Keratinocyte (primary cell): ENCODE results near the gene HJV. TPM values are rescaled to one million over a fixed set of nuclear protein-coding genes. Genes with fewer than 3 reads are reported as not detected.

ENCODE experiments used
- DNase-seq: peaks from one replicate; pipeline ENCODE4 v3.0.0-alpha.2; 2011; ENCODE audit warnings: low read depth, missing footprints, low spot score
- FAIRE-seq: peaks from 2 replicates; lab custom pipeline; 2011; peaks lifted over from hg19 to GRCh38; lab: Jason Lieb, UNC
- H2AFZ ChIP-seq: 2 replicates; pipeline ENCODE4 v1.6.0; 2012; ENCODE audit warnings: low read length, control low read depth, inconsistent platforms; ENCODE audit not compliant: control insufficient read depth
- H3K27ac ChIP-seq: 2 replicates; pipeline ENCODE4 v1.5.1; 2011; ENCODE audit warnings: low read length; ENCODE audit not compliant: control insufficient read depth, insufficient read depth
- H3K27me3 ChIP-seq: 3 replicates; pipeline ENCODE4 v1.6.0; 2011; ENCODE audit warnings: low read length; ENCODE audit not compliant: control insufficient read depth, insufficient read depth; ENCODE audit errors: extremely low read depth
- H3K36me3 ChIP-seq, 2 experiments: 2 replicates in 1 of 2; 3 replicates in 1 of 2; pipeline ENCODE4 v1.5.1; 2011; ENCODE audit warnings: low read length in 2 of 2, mild to moderate bottlenecking in 1 of 2; ENCODE audit not compliant: control insufficient read depth in 2 of 2, insufficient read depth in 2 of 2; ENCODE audit errors: extremely low read depth in 1 of 2
- H3K4me1 ChIP-seq: 3 replicates; pipeline ENCODE4 v1.5.1; 2011; ENCODE audit warnings: low read length; ENCODE audit not compliant: control insufficient read depth, insufficient read depth; ENCODE audit errors: extremely low read depth
- H3K4me2 ChIP-seq: 3 replicates; pipeline ENCODE4 v1.6.0; 2011; ENCODE audit warnings: low read depth, low read length; ENCODE audit not compliant: control insufficient read depth, insufficient read depth; ENCODE audit errors: extremely low read depth
- H3K4me3 ChIP-seq, 3 experiments: fragments of 200-600 bp in 1 of 3; sonication (generic) in 1 of 3; 2 replicates in 2 of 3; 3 replicates in 1 of 3; pipeline ENCODE4 v1.5.1; 2011 to 2016; ENCODE audit warnings: low read length in 3 of 3, mild to moderate bottlenecking in 3 of 3, control low read depth in 2 of 3, inconsistent platforms in 1 of 3, low read depth in 1 of 3, mixed read lengths in 1 of 3, mixed run types in 1 of 3, moderate library complexity in 1 of 3; ENCODE audit not compliant: control insufficient read depth in 2 of 3, insufficient read depth in 2 of 3; ENCODE audit errors: extremely low read depth in 1 of 3
- H3K79me2 ChIP-seq: 2 replicates; pipeline ENCODE4 v1.6.0; 2012; ENCODE audit warnings: low read length; ENCODE audit not compliant: control insufficient read depth, insufficient read depth
- H3K9ac ChIP-seq: 3 replicates; pipeline ENCODE4 v1.6.0; 2011; ENCODE audit warnings: low read length; ENCODE audit not compliant: control insufficient read depth, insufficient read depth; ENCODE audit errors: extremely low read depth
- H3K9me1 ChIP-seq: 3 replicates; pipeline ENCODE4 v1.6.0; 2011; ENCODE audit warnings: low read length; ENCODE audit not compliant: control insufficient read depth, insufficient read depth; ENCODE audit errors: extremely low read depth
- H3K9me3 ChIP-seq: 2 replicates; pipeline ENCODE4 v1.5.1; 2012; ENCODE audit warnings: low read depth, low read length; ENCODE audit not compliant: control insufficient read depth
- H4K20me1 ChIP-seq: 3 replicates; pipeline ENCODE4 v1.6.0; 2011; ENCODE audit warnings: low read length; ENCODE audit not compliant: control insufficient read depth, insufficient read depth; ENCODE audit errors: extremely low read depth
- EZH2 ChIP-seq: IDR thresholded peaks from one replicate; pipeline ENCODE4 v1.6.1; 2012; ENCODE audit warnings: inconsistent platforms, mild to moderate bottlenecking, low read length, moderate library complexity
- dilution Hi-C: fragments of 300-500 bp; cut with MboI; formaldehyde crosslinking; loops from one replicate; pipeline ENCODE4 v1.7.0; 2020; ENCODE audit warnings: low sequenced_read_pairs; ENCODE audit not compliant: extremely low pct_ligation_motif_present
- polyA plus RNA-seq, 5 experiments: library from polyadenylated mRNA; depleted of rRNA in 3 of 5; stranded (reverse) in 3 of 5; stranded (forward) in 1 of 5; unstranded in 1 of 5; fragments of >200 nt; gene quantifications; 1 replicate in 1 of 5; 2 replicates in 3 of 5; 3 replicates in 1 of 5; pipeline versions ENCODE4 v1.2.1 to v1.2.3, GENCODE V29; 2011 to 2012; ENCODE audit warnings: missing spikeins in 2 of 5, low read depth in 1 of 5, low replicate concordance in 1 of 5
- TF ChIP-seq, protein P1 (sequence below), 3 experiments: IDR thresholded peaks in 1 of 3; conservative IDR thresholded peaks in 1 of 3; optimal IDR thresholded peaks in 1 of 3; 2 replicates in 2 of 3; 3 replicates in 1 of 3; pipeline versions ENCODE3 to v1.5.1; 2011; ENCODE audit warnings: low read length in 3 of 3, mild to moderate bottlenecking in 3 of 3, moderate library complexity in 2 of 3, control low read depth in 1 of 3, inconsistent platforms in 1 of 3; ENCODE audit not compliant: insufficient read depth in 2 of 3; ENCODE audit errors: extremely low read depth in 1 of 3

Gene HJV
- polyA plus RNA-seq, 1 donor (not counting 4 experiments of a cell fraction or from before 2014, with no cell fraction given), result not detected

DNA sequence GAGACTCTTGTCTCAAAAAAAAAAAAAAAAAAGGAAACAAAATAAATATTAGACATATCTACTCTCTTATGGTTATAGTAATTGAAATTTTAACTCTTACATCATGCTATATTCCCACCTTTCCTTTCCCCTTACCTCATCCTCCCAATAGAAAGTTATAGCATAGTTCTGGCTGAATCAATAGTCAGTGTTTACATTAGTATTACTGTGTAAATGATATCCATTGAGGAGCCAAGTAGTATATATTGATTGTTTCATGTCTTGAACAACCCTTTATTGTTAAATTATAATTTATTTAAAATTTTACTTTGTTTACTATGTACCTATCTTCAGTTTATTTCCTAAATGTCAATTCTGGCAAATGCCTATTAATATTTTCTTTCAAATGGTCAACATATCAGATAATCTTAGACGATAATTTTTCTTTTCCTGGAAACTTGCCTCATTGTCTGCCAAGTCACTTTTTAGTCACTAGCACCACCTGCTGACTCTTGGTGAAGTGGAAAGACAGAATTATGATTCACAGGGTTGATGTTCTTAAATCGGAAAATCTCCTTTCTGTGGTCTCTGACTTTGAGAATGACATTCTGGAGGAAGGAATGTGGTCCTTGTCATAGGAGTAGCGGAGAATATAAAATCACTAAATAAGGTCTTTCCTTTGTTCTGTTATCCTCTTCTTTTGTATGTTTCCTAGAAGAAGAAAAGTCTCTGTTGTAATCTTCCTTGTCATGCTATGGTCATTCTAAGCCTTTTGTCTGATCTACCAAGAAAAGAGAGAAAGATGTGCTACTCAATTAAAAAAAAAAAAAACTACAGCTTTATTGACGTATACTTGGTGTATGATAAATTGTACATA lies 8.6 kb downstream of the HJV start:
- Histone ChIP-seq H3K79me2 (no peaks in the 10 kb centered on the region), H3K4me1 (peaks cover 3% of the 10 kb centered on the region), H3K36me3 (no peaks in the 10 kb centered on the region), H2AFZ (no peak overlapping the region), H3K27me3 (peaks cover 9% of the 10 kb centered on the region), H3K9me1 (no peaks in the 10 kb centered on the region), H3K4me3 (no peak overlapping the region), H3K27ac (no peak overlapping the region), H3K9me3 (no peaks in the 10 kb centered on the region), H3K4me2 (peak overlapping the region; percentile 8), H3K9ac (no peak overlapping the region), H4K20me1 (no peaks in the 10 kb centered on the region)
- peak; percentile 80 for FAIRE-seq
- dilution Hi-C loops, result no loop called here
- no peak for DNase-seq
- TF ChIP-seq EZH2, result no peak
- TF ChIP-seq, protein P1, sequence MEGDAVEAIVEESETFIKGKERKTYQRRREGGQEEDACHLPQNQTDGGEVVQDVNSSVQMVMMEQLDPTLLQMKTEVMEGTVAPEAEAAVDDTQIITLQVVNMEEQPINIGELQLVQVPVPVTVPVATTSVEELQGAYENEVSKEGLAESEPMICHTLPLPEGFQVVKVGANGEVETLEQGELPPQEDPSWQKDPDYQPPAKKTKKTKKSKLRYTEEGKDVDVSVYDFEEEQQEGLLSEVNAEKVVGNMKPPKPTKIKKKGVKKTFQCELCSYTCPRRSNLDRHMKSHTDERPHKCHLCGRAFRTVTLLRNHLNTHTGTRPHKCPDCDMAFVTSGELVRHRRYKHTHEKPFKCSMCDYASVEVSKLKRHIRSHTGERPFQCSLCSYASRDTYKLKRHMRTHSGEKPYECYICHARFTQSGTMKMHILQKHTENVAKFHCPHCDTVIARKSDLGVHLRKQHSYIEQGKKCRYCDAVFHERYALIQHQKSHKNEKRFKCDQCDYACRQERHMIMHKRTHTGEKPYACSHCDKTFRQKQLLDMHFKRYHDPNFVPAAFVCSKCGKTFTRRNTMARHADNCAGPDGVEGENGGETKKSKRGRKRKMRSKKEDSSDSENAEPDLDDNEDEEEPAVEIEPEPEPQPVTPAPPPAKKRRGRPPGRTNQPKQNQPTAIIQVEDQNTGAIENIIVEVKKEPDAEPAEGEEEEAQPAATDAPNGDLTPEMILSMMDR (optimal IDR thresholded peaks at IDR 0.05 in 1 of 3, IDR thresholded peaks at IDR 0.05 in 1 of 3, conservative IDR thresholded peaks at IDR 0.05 in 1 of 3; ENCODE audit: extremely low read depth in 1 of 3, insufficient read depth in 2 of 3, low read length in 3 of 3), result peak; percentile 46 to 78 (median 60)

DNA sequence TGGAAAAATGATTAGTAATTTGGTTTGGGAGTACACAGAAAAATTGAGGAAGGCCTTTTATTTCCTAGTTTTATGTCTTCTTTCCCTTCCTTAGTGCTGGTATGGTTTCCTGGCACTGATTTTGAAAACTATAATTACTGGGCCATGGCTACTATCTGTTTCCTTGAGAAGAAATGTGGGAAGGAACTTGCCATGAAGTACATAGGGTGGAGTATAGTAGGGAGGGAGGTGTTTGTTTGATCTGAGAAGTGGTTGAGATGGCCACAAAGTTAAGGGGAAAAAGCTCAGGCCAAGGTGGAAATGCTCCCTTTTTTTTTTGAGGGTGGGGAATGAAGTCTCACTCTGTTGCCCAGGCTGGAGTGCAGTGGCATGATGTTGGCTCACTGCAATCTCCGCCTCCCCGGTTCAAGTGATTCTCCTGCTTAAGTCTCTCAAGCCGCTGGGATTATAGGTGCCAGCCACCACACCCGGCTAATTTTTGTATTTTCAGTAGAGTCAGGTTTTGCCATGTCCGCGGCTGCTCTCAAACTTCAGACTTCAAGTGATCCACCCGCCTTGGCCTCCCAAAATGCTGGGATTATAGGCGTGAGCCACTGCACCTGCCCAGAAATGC lies 11.3 kb downstream of the HJV start:
- Histone ChIP-seq H3K36me3 (no peaks in the 10 kb centered on the region), H3K4me3 (no peak overlapping the region), H3K9me1 (no peaks in the 10 kb centered on the region), H3K4me1 (peaks cover 6% of the 10 kb centered on the region), H3K27me3 (no peaks in the 10 kb centered on the region), H3K79me2 (no peaks in the 10 kb centered on the region), H3K9ac (no peak overlapping the region), H3K9me3 (no peaks in the 10 kb centered on the region), H2AFZ (no peak overlapping the region), H3K27ac (no peak overlapping the region), H3K4me2 (no peak overlapping the region), H4K20me1 (no peaks in the 10 kb centered on the region)
- DNase-seq (no peak), FAIRE-seq (no peak)
- dilution Hi-C loops, result no loop called here
- no peak for TF ChIP-seq EZH2
- TF ChIP-seq, protein P1 (optimal IDR thresholded peaks at IDR 0.05 in 1 of 3, IDR thresholded peaks at IDR 0.05 in 1 of 3, conservative IDR thresholded peaks at IDR 0.05 in 1 of 3; ENCODE audit: extremely low read depth in 1 of 3, insufficient read depth in 2 of 3, low read length in 3 of 3), result no peak
